H9 (cell line): ENCODE measurements around the gene TACC2. TPM values are rescaled to one million over a fixed set of nuclear protein-coding genes. Genes with fewer than 3 reads are reported as not detected.

Experiments
- DNase-seq: peaks from one replicate; pipeline ENCODE4 v3.0.0-alpha.2; 2017
- H2AFZ ChIP-seq: one replicate; pipeline ENCODE4 v1.6.1; 2013; ENCODE audit warnings: mild to moderate bottlenecking, low read length, control low read depth, moderate library complexity
- H2AK5ac ChIP-seq: 2 replicates; pipeline ENCODE4 v1.6.1; 2013; ENCODE audit warnings: low read length, control low read depth, mixed read lengths; ENCODE audit not compliant: insufficient read length
- H2BK120ac ChIP-seq: one replicate; pipeline ENCODE4 v1.6.1; 2013; ENCODE audit warnings: low read depth, mild to moderate bottlenecking, low read length, control low read depth, inconsistent platforms; ENCODE audit not compliant: poor library complexity, severe bottlenecking
- H2BK12ac ChIP-seq: 2 replicates; pipeline ENCODE4 v1.6.1; 2013; ENCODE audit warnings: low read length, control low read depth, mixed read lengths, low read depth; ENCODE audit not compliant: insufficient read length
- H2BK15ac ChIP-seq: 2 replicates; pipeline ENCODE4 v1.6.1; 2013; ENCODE audit warnings: low read depth, low read length, control low read depth
- H2BK20ac ChIP-seq: one replicate; pipeline ENCODE4 v1.6.1; 2013; ENCODE audit warnings: low read depth, mild to moderate bottlenecking, low read length, control low read depth, inconsistent platforms; ENCODE audit not compliant: poor library complexity, severe bottlenecking
- H2BK5ac ChIP-seq: 2 replicates; pipeline ENCODE4 v1.6.1; 2013; ENCODE audit warnings: low read length, control low read depth, mixed read lengths; ENCODE audit not compliant: insufficient read length
- H3K14ac ChIP-seq: 2 replicates; pipeline ENCODE4 v1.6.1; 2013; ENCODE audit warnings: low read length, control low read depth; ENCODE audit not compliant: insufficient read depth
- H3K18ac ChIP-seq: 2 replicates; pipeline ENCODE4 v1.6.1; 2013; ENCODE audit warnings: low read depth, mild to moderate bottlenecking, mixed read lengths, low read length, control low read depth; ENCODE audit not compliant: insufficient read length
- H3K23ac ChIP-seq: 2 replicates; pipeline ENCODE4 v1.6.1; 2013; ENCODE audit warnings: low read length, control low read depth, mixed read lengths, low read depth; ENCODE audit not compliant: insufficient read length
- H3K23me2 ChIP-seq: 2 replicates; pipeline ENCODE4 v1.6.1; 2013; ENCODE audit warnings: low read depth, mild to moderate bottlenecking, mixed read lengths, low read length, control low read depth; ENCODE audit not compliant: insufficient read length, poor library complexity, severe bottlenecking
- H3K27ac ChIP-seq: 2 replicates; pipeline ENCODE4 v1.5.1; 2013; ENCODE audit warnings: low read length, control low read depth, mixed read lengths, low read depth; ENCODE audit not compliant: insufficient read length
- H3K27me3 ChIP-seq: 2 replicates; pipeline ENCODE4 v1.6.1; 2013; ENCODE audit warnings: low read length, control low read depth, inconsistent platforms; ENCODE audit not compliant: insufficient read depth
- H3K4ac ChIP-seq: 2 replicates; pipeline ENCODE4 v1.6.1; 2013; ENCODE audit warnings: low read depth, mild to moderate bottlenecking, control low read depth, inconsistent platforms, low read length, moderate library complexity
- H3K4me1 ChIP-seq: 2 replicates; pipeline ENCODE4 v1.6.1; 2013; ENCODE audit warnings: low read length, control low read depth, inconsistent platforms; ENCODE audit not compliant: insufficient read depth
- H3K4me2 ChIP-seq: 2 replicates; pipeline ENCODE4 v1.6.1; 2013; ENCODE audit warnings: low read length, control low read depth, mixed read lengths; ENCODE audit not compliant: insufficient read length, insufficient read depth
- H3K56ac ChIP-seq: 2 replicates; pipeline ENCODE4 v1.6.1; 2013; ENCODE audit warnings: low read depth, mild to moderate bottlenecking, mixed read lengths, low read length, control low read depth; ENCODE audit not compliant: insufficient read length
- H3K79me1 ChIP-seq: 2 replicates; pipeline ENCODE4 v1.6.1; 2013; ENCODE audit warnings: low read depth, mild to moderate bottlenecking, moderate library complexity, low read length, control low read depth, inconsistent platforms; ENCODE audit not compliant: insufficient read depth, poor library complexity, severe bottlenecking
- H3K79me2 ChIP-seq: 2 replicates; pipeline ENCODE4 v1.6.1; 2013; ENCODE audit warnings: low read length, control low read depth, inconsistent platforms; ENCODE audit not compliant: insufficient read depth
- H3K9ac ChIP-seq: 2 replicates; pipeline ENCODE4 v1.6.1; 2013; ENCODE audit warnings: low read length, control low read depth, mixed read lengths; ENCODE audit not compliant: insufficient read length; ENCODE audit errors: extremely low read depth
- H3K9me3 ChIP-seq: one replicate; pipeline ENCODE4 v1.6.1; 2013; ENCODE audit warnings: low read depth, low read length, inconsistent platforms; ENCODE audit not compliant: control insufficient read depth
- H3T11ph ChIP-seq: one replicate; pipeline ENCODE4 v1.6.1; 2013; ENCODE audit warnings: mild to moderate bottlenecking, low read length, control low read depth, inconsistent platforms
- H4K20me1 ChIP-seq: one replicate; pipeline ENCODE4 v1.6.1; 2013; ENCODE audit not compliant: control insufficient read depth, insufficient read length, insufficient read depth
- H4K5ac ChIP-seq: 2 replicates; pipeline ENCODE4 v1.6.1; 2013; ENCODE audit warnings: low read depth, mild to moderate bottlenecking, mixed read lengths, low read length, control low read depth; ENCODE audit not compliant: insufficient read length
- H4K8ac ChIP-seq: replicated peaks from 2 replicates; pipeline ENCODE4 v1.6.1; 2013; ENCODE audit warnings: low read length, control low read depth, mixed read lengths, low read depth; ENCODE audit not compliant: insufficient read length
- H4K91ac ChIP-seq: 2 replicates; pipeline ENCODE4 v1.6.1; 2013; ENCODE audit warnings: low read depth, mild to moderate bottlenecking, moderate library complexity, mixed read lengths, low read length, control low read depth; ENCODE audit not compliant: insufficient read length
- H3K27ac Mint-ChIP-seq, 3 experiments: 2 replicates in 2 of 3; 3 replicates in 1 of 3; pipeline ENCODE4 v1.8.0; 2020 to 2021; ENCODE audit warnings: mixed read lengths in 3 of 3, mild to moderate bottlenecking in 1 of 3, moderate library complexity in 1 of 3
- H3K27me3 Mint-ChIP-seq: 2 replicates; pipeline ENCODE4 v1.8.0; 2021; ENCODE audit warnings: low read depth, mild to moderate bottlenecking, moderate library complexity, mixed read lengths
- H3K36me3 Mint-ChIP-seq, 3 experiments: 2 replicates in 2 of 3; 3 replicates in 1 of 3; pipeline ENCODE4 v1.8.0; 2020 to 2021; ENCODE audit warnings: low read depth in 3 of 3, mixed read lengths in 3 of 3; ENCODE audit not compliant: insufficient read depth in 1 of 3
- H3K4me1 Mint-ChIP-seq, 2 experiments: 2 replicates each; pipeline ENCODE4 v1.8.0; 2020; ENCODE audit warnings: mixed read lengths in 2 of 2
- H3K4me3 Mint-ChIP-seq, 2 experiments: 2 replicates in 1 of 2; 3 replicates in 1 of 2; pipeline ENCODE4 v1.8.0; 2020 to 2021; ENCODE audit warnings: mild to moderate bottlenecking in 2 of 2, mixed read lengths in 2 of 2, moderate library complexity in 1 of 2
- H3K9me3 Mint-ChIP-seq, 2 experiments: 2 replicates in 1 of 2; 3 replicates in 1 of 2; pipeline ENCODE4 v1.8.0; 2020; ENCODE audit warnings: mild to moderate bottlenecking in 2 of 2, mixed read lengths in 2 of 2, moderate library complexity in 1 of 2
- CTCF ChIP-seq: fragments of 200-600 bp; sonication (generic); conservative IDR thresholded peaks from 3 replicates; pipeline ENCODE4 v1.8.0; 2021; ENCODE audit warnings: antibody characterized with exemption, mild to moderate bottlenecking
- WGBS: extraction: QIAGEN DNeasy Blood & Tissue Kit; methylation state at CpG from one replicate; pipeline ENCODE4 v1.1.7; 2013; ENCODE audit warnings: missing lambda C conversion rate, low lambda C conversion rate, mixed read lengths; ENCODE audit not compliant: insufficient read length; ENCODE audit errors: extremely low coverage; 5-methylcytosine and 5-hydroxymethylcytosine counted together
- total RNA-seq: library from RNA; stranded (reverse); gene quantifications from 2 replicates; pipeline ENCODE4 v1.2.1, GENCODE V29; 2021

Gene TACC2
- total RNA-seq, 1 experiment from 2014 or later = 58.1 TPM

- Histone ChIP-seq H3K18ac (no peak overlapping the region), H3K79me1 (no peaks in the 10 kb centered on the region), H2BK5ac (no peak overlapping the region), H2BK15ac (no peak overlapping the region), H3K4ac (no peak overlapping the region), H3K56ac (no peak overlapping the region), H2AFZ (no peak overlapping the region), H3K23ac (no peak overlapping the region), H2AK5ac (no peak overlapping the region), H2BK20ac (no peak overlapping the region), H4K20me1 (no peaks in the 10 kb centered on the region), H3K23me2 (no peaks in the 10 kb centered on the region), H3T11ph (no peak overlapping the region), H2BK120ac (no peak overlapping the region), H4K91ac (no peak overlapping the region), H3K79me2 (0 out of 2 replicates have a peak, but pooled peaks cover 2% of the 10 kb centered on the region), H3K27ac (no peak overlapping the region), H4K8ac (no peak overlapping the region), H3K4me2 (no peak overlapping the region), H3K14ac (no peak overlapping the region), H3K9me3 (no peaks in the 10 kb centered on the region), H3K27me3 (no peaks in the 10 kb centered on the region), H3K9ac (no peak overlapping the region), H3K4me1 (no peaks in the 10 kb centered on the region), H4K5ac (no peak overlapping the region), H2BK12ac (no peak overlapping the region)
- no peak for TF ChIP-seq CTCF
- DNase-seq = peak; percentile 74
- Mint-ChIP-seq H3K27me3 (no peaks in the 10 kb centered on the region), H3K36me3 (peaks cover 9 to 21% (median 13%) of the 10 kb centered on the region in 3 experiments), H3K9me3 (no peaks in the 10 kb centered on the region), H3K4me1 (peaks cover 20 to 27% of the 10 kb centered on the region in 2 experiments), H3K27ac (peak overlapping the region; percentile 12 to 86 (median 83); a peak in 5 of 7 replicates), H3K4me3 (no peak overlapping the region; a peak in 1 of 5 replicates)
- no CpG with 5 or more reads among the region's 15 CpGs for WGBS
These were observed 143.4 kb downstream of the TACC2 start for GRCh38 chr10:122132331-122132755.
